Muscle of back (tissue), 11 donors: ENCODE data around the gene FAM83E. TPM values are rescaled to one million over a fixed set of nuclear protein-coding genes. Genes with fewer than 3 reads are reported as not detected.

Source experiments
- DNase-seq, 3 donors: peaks; one replicate each; pipeline versions ENCODE4 v3.0.0 to v3.0.0-alpha.2; 2013
- polyA plus RNA-seq, 10 donors: library from polyadenylated mRNA; unstranded; fragments of 120-200 nt; gene quantifications; one replicate each; pipeline ENCODE4 v1.2.1, GENCODE V29; 2013; ENCODE audit not compliant: insufficient read length in 10 of 10

FAM83E gene
- polyA plus RNA-seq, 10 donors = 0.16 to 1.8 (median 0.24) TPM; not detected in 5

GRCh38 chr19:48613024-48613851, 1.6 kb downstream of the FAM83E start:
- no peak for DNase-seq

GRCh38 chr19:48611872-48612271, 3.0 kb downstream of the FAM83E start:
- no peak for DNase-seq

- no peak for DNase-seq
Measured at GRCh38 chr19:48609571-48610108, 5.2 kb downstream of the FAM83E start.

- DNase-seq = peak in 1 of 3 donors; percentile 56
Measured at GRCh38 chr19:48608798-48609263, 6.0 kb downstream of the FAM83E start.

- no peak for DNase-seq
Measured at GRCh38 chr19:48607359-48607755, 7.5 kb downstream of the FAM83E start.

- no peak for DNase-seq
Measured at GRCh38 chr19:48606463-48607358, 8.2 kb downstream of the FAM83E start, which contains the start of gene SPACA4. TSS of gene SPACA4 (plus strand) at chr19:48606742. CDS start at chr19:48606979, 237 bp downstream.

- DNase-seq = no peak
Measured at GRCh38 chr19:48603850-48604249, 11.0 kb downstream of the FAM83E start.

GRCh38 chr19:48603449-48603848, 11.4 kb downstream of the FAM83E start:
- DNase-seq = no peak

GRCh38 chr19:48603001-48603400, 11.9 kb downstream of the FAM83E start:
- DNase-seq = no peak

GRCh38 chr19:48600679-48601417, 14.0 kb downstream of the FAM83E start:
- DNase-seq = no peak

GRCh38 chr19:48598996-48599700, 15.7 kb downstream of the FAM83E start:
- no peak for DNase-seq

GRCh38 chr19:48596679-48597465, 18.0 kb downstream of the FAM83E start:
- no peak for DNase-seq

GRCh38 chr19:48596237-48596636, 18.6 kb downstream of the FAM83E start:
- no peak for DNase-seq

- DNase-seq = no peak
Measured at GRCh38 chr19:48595833-48596232, 19.0 kb downstream of the FAM83E start.

- no peak for DNase-seq
Measured at GRCh38 chr19:48595171-48595570, 19.7 kb downstream of the FAM83E start.

GRCh38 chr19:48591021-48591420, 23.9 kb downstream of the FAM83E start:
- no peak for DNase-seq

GRCh38 chr19:48588670-48589401, 26.0 kb downstream of the FAM83E start:
- DNase-seq = peak; percentile 73 to 94 (median 89)

GRCh38 chr19:48587387-48587786, 27.5 kb downstream of the FAM83E start:
- DNase-seq = no peak

- DNase-seq = no peak
Measured at GRCh38 chr19:48582168-48582567, 32.7 kb downstream of the FAM83E start.
